Mammary epithelial cell (primary cell): ENCODE results near the gene SLC43A2.

Source experiments
- EZH2 ChIP-seq: IDR thresholded peaks from 2 replicates; pipeline ENCODE4 v1.6.1; 2012; ENCODE audit warnings: low read length, inconsistent platforms, borderline replicate concordance
- TF ChIP-seq, protein P1 (sequence below), 2 donors: IDR thresholded peaks in 1 of 2; conservative IDR thresholded peaks in 1 of 2; 2 replicates each; pipeline ENCODE4 v1.5.1; 2011 to 2012; ENCODE audit warnings: inconsistent platforms in 2 of 2, low read length in 2 of 2, mild to moderate bottlenecking in 2 of 2, control low read depth in 1 of 2, low read depth in 1 of 2; ENCODE audit not compliant: insufficient read depth in 1 of 2; ENCODE audit errors: extremely low read depth in 1 of 2

DNA sequence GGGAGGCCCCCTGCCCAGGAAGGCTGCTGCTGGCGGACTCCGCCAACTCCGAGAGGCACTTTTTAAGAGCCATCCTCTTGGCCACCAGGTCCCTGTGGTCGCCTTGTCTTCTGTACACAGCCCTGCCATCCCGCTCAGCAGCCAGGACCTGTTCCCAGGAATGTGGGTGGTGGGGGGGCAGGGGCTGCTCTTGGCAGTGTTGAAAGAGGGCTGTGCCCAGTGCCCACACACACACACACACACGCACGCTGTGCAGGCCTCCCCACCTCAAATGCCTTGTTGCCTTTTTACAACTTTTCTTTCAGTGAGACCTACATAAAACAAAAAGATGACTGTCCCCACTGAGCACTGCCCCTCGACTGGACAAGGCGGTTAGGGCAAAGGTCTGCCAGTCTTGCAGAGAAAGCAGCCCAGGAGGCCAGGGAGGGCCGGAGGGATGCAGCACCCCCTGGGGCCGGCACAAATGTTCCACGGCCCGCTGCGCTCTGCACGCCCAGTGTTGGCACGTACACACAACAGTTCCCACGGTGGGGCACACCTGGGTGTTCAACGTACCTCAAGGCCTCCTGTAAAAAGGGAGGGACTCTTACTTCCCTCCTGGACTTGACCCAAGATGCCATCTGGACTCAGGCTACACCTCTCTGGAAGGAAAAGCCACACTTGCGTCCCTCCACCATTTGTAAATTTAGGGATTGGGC, 47.5 kb downstream of the SLC43A2 start:
- TF ChIP-seq, protein P1, sequence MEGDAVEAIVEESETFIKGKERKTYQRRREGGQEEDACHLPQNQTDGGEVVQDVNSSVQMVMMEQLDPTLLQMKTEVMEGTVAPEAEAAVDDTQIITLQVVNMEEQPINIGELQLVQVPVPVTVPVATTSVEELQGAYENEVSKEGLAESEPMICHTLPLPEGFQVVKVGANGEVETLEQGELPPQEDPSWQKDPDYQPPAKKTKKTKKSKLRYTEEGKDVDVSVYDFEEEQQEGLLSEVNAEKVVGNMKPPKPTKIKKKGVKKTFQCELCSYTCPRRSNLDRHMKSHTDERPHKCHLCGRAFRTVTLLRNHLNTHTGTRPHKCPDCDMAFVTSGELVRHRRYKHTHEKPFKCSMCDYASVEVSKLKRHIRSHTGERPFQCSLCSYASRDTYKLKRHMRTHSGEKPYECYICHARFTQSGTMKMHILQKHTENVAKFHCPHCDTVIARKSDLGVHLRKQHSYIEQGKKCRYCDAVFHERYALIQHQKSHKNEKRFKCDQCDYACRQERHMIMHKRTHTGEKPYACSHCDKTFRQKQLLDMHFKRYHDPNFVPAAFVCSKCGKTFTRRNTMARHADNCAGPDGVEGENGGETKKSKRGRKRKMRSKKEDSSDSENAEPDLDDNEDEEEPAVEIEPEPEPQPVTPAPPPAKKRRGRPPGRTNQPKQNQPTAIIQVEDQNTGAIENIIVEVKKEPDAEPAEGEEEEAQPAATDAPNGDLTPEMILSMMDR (conservative IDR thresholded peaks at IDR 0.05 in 1 of 2, IDR thresholded peaks at IDR 0.05 in 1 of 2; ENCODE audit: extremely low read depth in 1 of 2, insufficient read depth in 1 of 2, low read depth in 1 of 2, low read length in 2 of 2) = no peak
- TF ChIP-seq EZH2 = no peak
